Endothelial cell (in vitro differentiated cells): ENCODE results near the gene RFTN2. TPM values are rescaled to one million over a fixed set of nuclear protein-coding genes. Genes with fewer than 3 reads are reported as not detected.

ENCODE experiments used
- DNase-seq: peaks from one replicate; pipeline ENCODE4 v3.0.0; 2021; ENCODE audit warnings: low spot score
- H3K27ac Mint-ChIP-seq: one replicate; pipeline ENCODE4 v1.8.0; 2021; ENCODE audit warnings: mixed read lengths, inconsistent platforms; ENCODE audit not compliant: unreplicated experiment
- H3K27me3 Mint-ChIP-seq: one replicate; pipeline ENCODE4 v1.8.0; 2021; ENCODE audit warnings: mild to moderate bottlenecking, moderate library complexity, mixed read lengths, inconsistent platforms; ENCODE audit not compliant: unreplicated experiment
- H3K36me3 Mint-ChIP-seq: one replicate; pipeline ENCODE4 v1.8.0; 2021; ENCODE audit warnings: mild to moderate bottlenecking, low read depth, mixed read lengths, inconsistent platforms; ENCODE audit not compliant: unreplicated experiment
- H3K4me1 Mint-ChIP-seq: one replicate; pipeline ENCODE4 v1.8.0; 2021; ENCODE audit warnings: mild to moderate bottlenecking, mixed read lengths, inconsistent platforms; ENCODE audit not compliant: unreplicated experiment
- H3K4me3 Mint-ChIP-seq: one replicate; pipeline ENCODE4 v1.8.0; 2021; ENCODE audit warnings: mild to moderate bottlenecking, mixed read lengths, inconsistent platforms; ENCODE audit not compliant: unreplicated experiment
- H3K9me3 Mint-ChIP-seq: one replicate; pipeline ENCODE4 v1.8.0; 2021; ENCODE audit warnings: mixed read lengths, inconsistent platforms; ENCODE audit not compliant: unreplicated experiment
- CTCF ChIP-seq: fragments of 200-600 bp; sonication (generic); IDR thresholded peaks from one replicate; pipeline ENCODE4 v1.5.0; 2021; ENCODE audit warnings: antibody characterized with exemption; ENCODE audit not compliant: unreplicated experiment
- total RNA-seq: library from RNA; stranded (reverse); fragmentation: NEBNext Ultra II Directional; extraction: Animal tissue kit (Norgen Biotek cat#: 25700); gene quantifications from one replicate; pipeline ENCODE4 v1.2.1, GENCODE V29; 2021; ENCODE audit not compliant: unreplicated experiment

The RFTN2 gene
- total RNA-seq, 1 donor from 2014 or later = 27.2 TPM

GRCh38 chr2:197673606-197674005, 1.8 kb downstream of the RFTN2 start:
- Mint-ChIP-seq H3K36me3 (peaks cover 25% of the 10 kb centered on the region), H3K27ac (no peak overlapping the region), H3K9me3 (peaks cover 10% of the 10 kb centered on the region), H3K27me3 (peaks cover 3% of the 10 kb centered on the region), H3K4me1 (peaks cover 35% of the 10 kb centered on the region), H3K4me3 (peak overlapping the region; percentile 90)
- no peak for TF ChIP-seq CTCF
- DNase-seq = no peak

GRCh38 chr2:197673106-197673505, 2.3 kb downstream of the RFTN2 start:
- H3K4me1 Mint-ChIP-seq = peaks cover 35% of the 10 kb centered on the region
- no peak overlapping the region for H3K27ac Mint-ChIP-seq
- no peak for DNase-seq
- H3K4me3 Mint-ChIP-seq = peak overlapping the region; percentile 90
- peaks cover 26% of the 10 kb centered on the region for H3K36me3 Mint-ChIP-seq
- peaks cover 3% of the 10 kb centered on the region for H3K27me3 Mint-ChIP-seq
- TF ChIP-seq CTCF = no peak
- H3K9me3 Mint-ChIP-seq = peaks cover 10% of the 10 kb centered on the region

- no peak overlapping the region for H3K27ac Mint-ChIP-seq
- H3K27me3 Mint-ChIP-seq = peaks cover 5% of the 10 kb centered on the region
- TF ChIP-seq CTCF = no peak
- H3K36me3 Mint-ChIP-seq = peaks cover 32% of the 10 kb centered on the region
- H3K4me3 Mint-ChIP-seq = peak overlapping the region; percentile 90
- DNase-seq = no peak
- H3K4me1 Mint-ChIP-seq = peaks cover 36% of the 10 kb centered on the region
- peaks cover 14% of the 10 kb centered on the region for H3K9me3 Mint-ChIP-seq
Observed at GRCh38 chr2:197672371-197672893, 3.0 kb downstream of the RFTN2 start.

- H3K4me3 Mint-ChIP-seq = peak overlapping the region; percentile 78
- DNase-seq = no peak
- peaks cover 59% of the 10 kb centered on the region for H3K36me3 Mint-ChIP-seq
- peaks cover 34% of the 10 kb centered on the region for H3K4me1 Mint-ChIP-seq
- H3K27me3 Mint-ChIP-seq = peaks cover 7% of the 10 kb centered on the region
- H3K27ac Mint-ChIP-seq = no peak overlapping the region
- TF ChIP-seq CTCF = no peak
- H3K9me3 Mint-ChIP-seq = peaks cover 33% of the 10 kb centered on the region
Observed at GRCh38 chr2:197669077-197669476, 6.3 kb downstream of the RFTN2 start.

- Mint-ChIP-seq H3K27me3 (peaks cover 7% of the 10 kb centered on the region), H3K9me3 (peaks cover 33% of the 10 kb centered on the region), H3K27ac (no peak overlapping the region), H3K36me3 (peaks cover 59% of the 10 kb centered on the region), H3K4me1 (peaks cover 33% of the 10 kb centered on the region), H3K4me3 (no peak overlapping the region)
- TF ChIP-seq CTCF = no peak
- DNase-seq = no peak
Observed at GRCh38 chr2:197668296-197668695, 7.1 kb downstream of the RFTN2 start.
